ENCODE measurements around the gene FBXW8. TPM values are rescaled to one million over a fixed set of nuclear protein-coding genes. Genes with fewer than 3 reads are reported as not detected.

The FBXW8 gene
- polyA plus RNA-seq, 1 donor (not counting 4 experiments of a cell fraction or from before 2014, with no cell fraction given), result 5.0 TPM

- H3K36me3 ChIP-seq (ENCODE audit: control insufficient read depth in 2 of 2, extremely low read depth in 1 of 2, insufficient read depth in 2 of 2, low read length in 2 of 2), result peaks cover 14 to 15% of the 10 kb centered on the region in 2 experiments
- H3K9ac ChIP-seq (ENCODE audit: control insufficient read depth, extremely low read depth, insufficient read depth, low read length), result no peak overlapping the region
These were observed 115.6 kb downstream of the FBXW8 start for GRCh38 chr12:117026343-117026742.

GRCh38 chr12:117026921-117027250, 116.1 kb downstream of the FBXW8 start:
- Histone ChIP-seq H3K9ac (ENCODE audit: control insufficient read depth, extremely low read depth, insufficient read depth, low read length) (no peak overlapping the region), H2AFZ (ENCODE audit: control insufficient read depth, low read length) (no peak overlapping the region), H3K9me3 (ENCODE audit: control insufficient read depth, low read depth, low read length) (no peaks in the 10 kb centered on the region), H3K4me1 (ENCODE audit: control insufficient read depth, extremely low read depth, insufficient read depth, low read length) (no peaks in the 10 kb centered on the region), H3K4me3 (ENCODE audit: control insufficient read depth in 2 of 3, extremely low read depth in 1 of 3, insufficient read depth in 2 of 3, low read depth in 1 of 3, low read length in 3 of 3) (no peak overlapping the region), H3K4me2 (ENCODE audit: control insufficient read depth, extremely low read depth, insufficient read depth, low read depth, low read length) (no peak overlapping the region), H3K79me2 (ENCODE audit: control insufficient read depth, insufficient read depth, low read length) (no peaks in the 10 kb centered on the region), H4K20me1 (ENCODE audit: control insufficient read depth, extremely low read depth, insufficient read depth, low read length) (no peaks in the 10 kb centered on the region), H3K9me1 (ENCODE audit: control insufficient read depth, extremely low read depth, insufficient read depth, low read length) (no peaks in the 10 kb centered on the region), H3K27me3 (ENCODE audit: control insufficient read depth, extremely low read depth, insufficient read depth, low read length) (no peaks in the 10 kb centered on the region), H3K36me3 (ENCODE audit: control insufficient read depth in 2 of 2, extremely low read depth in 1 of 2, insufficient read depth in 2 of 2, low read length in 2 of 2) (peaks cover 14 to 15% of the 10 kb centered on the region in 2 experiments), H3K27ac (ENCODE audit: control insufficient read depth, insufficient read depth, low read length) (no peak overlapping the region)
- TF ChIP-seq EZH2 (IDR thresholded peaks at IDR 0.05; ENCODE audit: low read length) (no peak), CTCF (optimal IDR thresholded peaks at IDR 0.05 in 1 of 3, IDR thresholded peaks at IDR 0.05 in 1 of 3, conservative IDR thresholded peaks at IDR 0.05 in 1 of 3; ENCODE audit: extremely low read depth in 1 of 3, insufficient read depth in 2 of 3, low read length in 3 of 3) (no peak)
- DNase-seq (ENCODE audit: low read depth, low spot score) (no peak), FAIRE-seq (no peak)
- dilution Hi-C loops (cut with MboI; ENCODE audit: extremely low pct_ligation_motif_present, low sequenced_read_pairs), result no loop called here

More at GRCh38 chr12:117026343-117026742, 115.6 kb downstream of the FBXW8 start:
- Histone ChIP-seq H3K79me2 (ENCODE audit: control insufficient read depth, insufficient read depth, low read length) (no peaks in the 10 kb centered on the region), H4K20me1 (ENCODE audit: control insufficient read depth, extremely low read depth, insufficient read depth, low read length) (no peaks in the 10 kb centered on the region), H3K9me3 (ENCODE audit: control insufficient read depth, low read depth, low read length) (no peaks in the 10 kb centered on the region), H3K4me3 (ENCODE audit: control insufficient read depth in 2 of 3, extremely low read depth in 1 of 3, insufficient read depth in 2 of 3, low read depth in 1 of 3, low read length in 3 of 3) (no peak overlapping the region), H3K27me3 (ENCODE audit: control insufficient read depth, extremely low read depth, insufficient read depth, low read length) (no peaks in the 10 kb centered on the region), H2AFZ (ENCODE audit: control insufficient read depth, low read length) (no peak overlapping the region), H3K4me2 (ENCODE audit: control insufficient read depth, extremely low read depth, insufficient read depth, low read depth, low read length) (no peak overlapping the region), H3K9me1 (ENCODE audit: control insufficient read depth, extremely low read depth, insufficient read depth, low read length) (no peaks in the 10 kb centered on the region), H3K27ac (ENCODE audit: control insufficient read depth, insufficient read depth, low read length) (no peak overlapping the region), H3K4me1 (ENCODE audit: control insufficient read depth, extremely low read depth, insufficient read depth, low read length) (no peaks in the 10 kb centered on the region)
- dilution Hi-C loops (cut with MboI; ENCODE audit: extremely low pct_ligation_motif_present, low sequenced_read_pairs), result no loop called here
- FAIRE-seq (no peak), DNase-seq (ENCODE audit: low read depth, low spot score) (no peak)
- TF ChIP-seq EZH2 (IDR thresholded peaks at IDR 0.05; ENCODE audit: low read length) (no peak), CTCF (optimal IDR thresholded peaks at IDR 0.05 in 1 of 3, IDR thresholded peaks at IDR 0.05 in 1 of 3, conservative IDR thresholded peaks at IDR 0.05 in 1 of 3; ENCODE audit: extremely low read depth in 1 of 3, insufficient read depth in 2 of 3, low read length in 3 of 3) (no peak)

Data from keratinocyte (primary cell).